ENCODE measurements around the gene ZNF454.

ZNF454 gene

DNA sequence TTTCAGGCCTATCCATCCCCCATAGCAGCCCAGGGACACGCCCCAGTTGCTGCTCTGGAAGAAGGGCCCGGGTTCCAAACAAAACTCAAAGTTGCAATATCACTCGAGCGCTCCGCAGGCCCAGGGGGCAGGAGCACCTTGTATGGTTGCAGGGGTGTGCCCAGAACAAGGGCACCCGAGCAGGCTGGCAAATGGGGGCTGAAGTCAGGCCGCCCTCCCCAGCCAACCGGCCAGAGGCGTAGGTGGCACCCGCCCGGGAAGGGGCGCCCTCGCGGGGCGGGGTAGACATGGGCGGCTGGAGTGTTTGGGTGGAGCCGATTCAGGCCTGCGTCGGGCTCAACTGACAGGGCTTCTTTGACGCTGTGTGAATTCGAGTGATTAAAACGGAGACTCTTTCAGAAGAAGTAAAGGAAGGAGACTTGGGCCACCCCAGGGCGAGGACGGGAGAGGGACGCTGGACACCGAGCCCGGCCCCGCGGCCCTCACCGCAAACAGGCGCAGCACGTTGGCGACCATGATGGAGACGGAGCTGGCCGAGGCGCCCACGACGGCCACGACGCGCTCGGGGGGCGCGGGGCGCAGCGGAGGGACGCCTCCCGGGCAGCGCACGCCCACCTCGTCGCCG, 53.1 kb downstream of the ZNF454 start:
- DNase-seq (ENCODE audit: low read depth), result no peak
- TF ChIP-seq, protein P1, sequence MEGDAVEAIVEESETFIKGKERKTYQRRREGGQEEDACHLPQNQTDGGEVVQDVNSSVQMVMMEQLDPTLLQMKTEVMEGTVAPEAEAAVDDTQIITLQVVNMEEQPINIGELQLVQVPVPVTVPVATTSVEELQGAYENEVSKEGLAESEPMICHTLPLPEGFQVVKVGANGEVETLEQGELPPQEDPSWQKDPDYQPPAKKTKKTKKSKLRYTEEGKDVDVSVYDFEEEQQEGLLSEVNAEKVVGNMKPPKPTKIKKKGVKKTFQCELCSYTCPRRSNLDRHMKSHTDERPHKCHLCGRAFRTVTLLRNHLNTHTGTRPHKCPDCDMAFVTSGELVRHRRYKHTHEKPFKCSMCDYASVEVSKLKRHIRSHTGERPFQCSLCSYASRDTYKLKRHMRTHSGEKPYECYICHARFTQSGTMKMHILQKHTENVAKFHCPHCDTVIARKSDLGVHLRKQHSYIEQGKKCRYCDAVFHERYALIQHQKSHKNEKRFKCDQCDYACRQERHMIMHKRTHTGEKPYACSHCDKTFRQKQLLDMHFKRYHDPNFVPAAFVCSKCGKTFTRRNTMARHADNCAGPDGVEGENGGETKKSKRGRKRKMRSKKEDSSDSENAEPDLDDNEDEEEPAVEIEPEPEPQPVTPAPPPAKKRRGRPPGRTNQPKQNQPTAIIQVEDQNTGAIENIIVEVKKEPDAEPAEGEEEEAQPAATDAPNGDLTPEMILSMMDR (IDR thresholded peaks at IDR 0.05; ENCODE audit: low read length, missing control alignments), result no peak
- H3K4me3 ChIP-seq (replicated peaks; ENCODE audit: low read depth, low read length), result no peak overlapping the region

DNA sequence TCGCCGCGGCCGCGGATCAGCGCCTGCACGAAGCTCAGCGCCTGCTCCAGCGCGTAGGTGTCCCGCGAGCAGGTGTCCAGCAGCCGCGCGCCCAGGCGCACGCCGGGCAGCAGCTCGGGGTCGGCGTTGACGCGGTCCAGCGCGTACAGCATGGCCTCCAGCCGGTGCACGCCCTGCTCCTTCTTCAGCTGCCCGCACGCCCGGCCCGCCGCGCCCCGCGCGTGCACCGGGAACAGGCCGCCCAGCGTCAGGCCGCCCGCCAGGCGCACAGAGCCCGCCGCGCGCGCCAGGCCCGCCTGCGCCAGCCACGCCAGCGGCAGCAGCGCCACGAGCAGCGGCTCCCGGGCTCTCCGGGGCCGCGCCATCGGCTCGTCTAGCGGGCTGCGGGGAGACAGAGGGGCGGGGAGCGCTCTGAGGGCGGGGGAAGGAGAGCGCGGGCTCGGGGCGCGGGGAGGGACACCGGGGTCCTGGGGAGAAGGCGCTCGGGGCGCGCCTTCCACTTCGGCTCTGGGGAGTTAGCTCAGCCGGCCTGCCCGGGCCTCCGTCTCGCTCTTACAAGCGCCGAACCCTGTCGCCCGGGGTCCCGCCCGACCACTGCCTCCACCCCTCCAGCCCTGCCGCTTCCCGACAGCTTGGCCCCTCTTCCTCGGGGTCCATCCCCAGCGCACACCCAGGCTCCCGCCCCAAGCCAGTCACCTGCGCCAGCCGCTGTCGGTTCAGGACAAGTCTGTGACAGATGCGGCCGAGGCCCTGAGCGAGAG, 53.8 kb downstream of the ZNF454 start, which contains the start of gene GRM6:
TSS of gene GRM6 (minus strand) at position 741 of the 761 bp plus-strand sequence. CDS start at position 365, 376 bp downstream.
- DNase-seq (ENCODE audit: low read depth), result no peak
- H3K4me3 ChIP-seq (replicated peaks; ENCODE audit: low read depth, low read length), result no peak within 1 kb of the TSS
- TF ChIP-seq, protein P1 (IDR thresholded peaks at IDR 0.05; ENCODE audit: low read length, missing control alignments), result no peak

DNA sequence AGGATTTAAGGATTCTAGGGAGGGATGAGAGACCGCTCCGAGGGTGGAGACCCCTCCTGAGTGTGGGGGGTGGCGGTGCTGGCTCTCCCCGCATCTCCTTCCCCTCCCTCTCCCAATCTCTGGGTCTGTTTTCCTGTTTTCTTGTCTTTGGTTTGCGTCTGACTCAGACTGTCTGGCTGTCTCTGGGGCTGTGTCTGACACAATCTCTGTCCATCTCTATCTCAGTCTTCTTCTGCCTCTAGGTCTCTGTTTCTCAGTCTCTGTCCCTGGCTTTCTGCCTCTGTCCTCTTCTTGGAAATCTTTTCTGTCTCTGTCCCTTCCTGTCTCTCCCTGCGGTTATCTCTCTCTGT, 54.3 kb downstream of the ZNF454 start:
- DNase-seq (ENCODE audit: low read depth), result no peak
- TF ChIP-seq, protein P1 (IDR thresholded peaks at IDR 0.05; ENCODE audit: low read length, missing control alignments), result no peak
- H3K4me3 ChIP-seq (replicated peaks; ENCODE audit: low read depth, low read length), result no peak overlapping the region

DNA sequence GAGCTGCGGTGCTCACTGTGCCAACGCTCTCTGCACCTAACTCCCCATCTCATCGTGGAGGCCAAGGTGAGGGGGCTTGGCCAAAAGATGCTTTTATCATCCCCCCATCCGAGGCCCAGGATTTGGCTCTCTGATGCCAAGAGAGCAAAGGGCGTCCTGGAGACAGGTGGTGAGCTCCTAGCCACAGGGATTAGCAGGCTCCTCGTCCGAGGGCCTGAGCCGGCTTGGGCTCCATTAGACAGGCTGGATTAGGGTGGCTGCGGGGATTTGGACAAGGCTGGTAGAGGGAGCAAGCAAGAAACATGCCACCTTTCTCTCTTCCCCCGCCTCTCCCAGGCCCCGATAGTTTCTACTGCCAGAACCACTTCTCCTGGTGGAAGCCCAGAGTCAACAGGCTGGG, 55.2 kb downstream of the ZNF454 start:
- TF ChIP-seq, protein P1 (IDR thresholded peaks at IDR 0.05; ENCODE audit: low read length, missing control alignments), result no peak
- H3K4me3 ChIP-seq (replicated peaks; ENCODE audit: low read depth, low read length), result no peak overlapping the region
- no peak for DNase-seq (ENCODE audit: low read depth)

DNA sequence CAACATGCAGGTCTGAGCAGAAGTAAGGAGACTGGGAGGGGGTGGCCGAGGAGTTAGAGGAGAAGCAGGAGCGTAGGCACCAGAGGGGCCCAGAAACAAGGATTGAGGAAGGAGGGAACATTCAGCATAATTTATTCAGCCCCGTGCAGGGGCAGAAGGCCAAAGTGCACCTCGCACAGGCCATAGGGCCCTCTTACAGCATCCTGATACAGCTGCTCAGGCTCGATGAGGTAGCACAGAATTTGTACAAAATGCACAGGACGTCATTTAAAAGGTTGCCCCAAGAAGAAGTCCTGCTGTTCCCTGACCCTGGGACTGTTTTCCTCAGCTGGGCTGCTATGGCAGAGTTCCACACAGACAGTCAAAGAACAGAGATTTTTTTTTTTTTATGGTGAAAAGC, 56.2 kb downstream of the ZNF454 start:
- no peak for DNase-seq (ENCODE audit: low read depth)
- no peak overlapping the region for H3K4me3 ChIP-seq (replicated peaks; ENCODE audit: low read depth, low read length)
- TF ChIP-seq, protein P1 (IDR thresholded peaks at IDR 0.05; ENCODE audit: low read length, missing control alignments), result no peak

DNA sequence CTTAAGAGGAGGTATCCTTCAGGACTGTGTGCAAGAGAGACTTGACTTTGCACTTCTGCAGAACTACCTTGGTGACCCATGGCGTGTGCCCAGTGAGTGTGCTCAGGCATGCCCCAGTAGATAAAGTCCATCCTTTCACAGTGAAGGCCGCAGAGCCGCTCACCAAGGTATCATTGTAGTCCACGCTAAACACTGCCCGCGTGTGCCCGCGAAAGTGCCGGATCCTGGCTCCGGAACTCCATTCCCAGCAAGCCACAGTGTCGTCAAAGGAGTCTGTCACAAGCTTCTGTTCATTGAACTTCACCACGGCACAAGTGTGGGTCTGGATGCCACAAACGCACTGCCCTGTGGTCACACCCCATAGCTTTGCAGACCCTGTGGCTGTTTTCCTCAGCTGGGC, 57.4 kb downstream of the ZNF454 start:
- DNase-seq (ENCODE audit: low read depth), result no peak
- H3K4me3 ChIP-seq (replicated peaks; ENCODE audit: low read depth, low read length), result no peak overlapping the region
- TF ChIP-seq, protein P1 (IDR thresholded peaks at IDR 0.05; ENCODE audit: low read length, missing control alignments), result no peak

All from fibroblast of pulmonary artery (primary cell).